SH-SY5Y (cell line): ENCODE results near the gene OR51E2.

Experiments
- GATA2 ChIP-seq: IDR thresholded peaks from 2 replicates; pipeline ENCODE4 v1.6.1; 2011; ENCODE audit warnings: mild to moderate bottlenecking, low read depth, low read length
- GATA3 ChIP-seq: IDR thresholded peaks from 2 replicates; pipeline ENCODE4 v1.6.1; 2011; ENCODE audit warnings: low read depth, mild to moderate bottlenecking, low read length, moderate library complexity

DNA sequence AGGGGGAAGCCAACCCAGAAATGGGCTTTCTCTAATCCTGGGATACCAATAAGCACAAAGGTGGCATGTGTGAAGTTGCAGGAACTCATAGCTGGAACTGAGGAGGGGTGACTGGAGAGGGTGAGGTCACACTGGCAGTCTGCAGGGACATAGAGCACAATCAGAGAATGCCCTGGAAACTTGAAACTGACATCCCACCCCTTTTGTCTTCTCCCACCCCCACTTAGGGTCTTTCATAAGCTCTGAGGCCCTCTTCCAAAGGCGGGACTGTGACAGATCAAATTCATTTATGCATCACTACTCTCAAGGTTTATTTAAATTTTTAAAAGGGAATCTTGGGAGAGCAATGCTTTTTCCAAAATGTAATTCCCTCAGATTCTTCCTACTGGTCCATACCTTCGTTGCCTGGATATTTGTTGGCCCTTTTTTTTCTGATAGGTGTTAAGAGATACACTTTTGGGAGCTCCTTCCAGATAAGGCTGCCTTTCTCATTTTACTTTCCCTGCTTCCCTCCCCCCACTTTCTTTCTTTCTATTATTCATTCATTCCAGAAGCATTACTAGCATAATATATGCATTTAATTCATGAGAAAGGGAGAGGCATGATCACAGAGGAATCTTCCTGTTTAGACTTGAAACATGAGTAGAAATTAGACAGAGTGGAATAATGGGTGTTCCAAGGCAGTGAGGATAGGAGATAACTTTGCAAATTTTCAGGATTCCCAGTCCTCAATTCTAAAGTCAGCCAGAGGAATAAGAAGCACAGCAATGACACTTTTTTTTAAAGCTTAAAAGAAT lies 14.8 kb downstream of the OR51E2 start:
- no peak for TF ChIP-seq GATA2
- TF ChIP-seq GATA3, result no peak
